Dendritic cell treated with granulocyte-macrophage colony-stimulating factor and Interleukin-4, amounts not matched to agents 40 ng/mL and 50 ng/mL, for 4 days (primary cell): ENCODE data around the gene CACNB2.
"Not testable (repeated sequence)": the region's sequence is repeated elsewhere in the genome, so short reads cannot be mapped to it uniquely, and the experiment has no call there.

ENCODE experiments used
- H3K27ac Mint-ChIP-seq: one replicate; pipeline ENCODE4 v1.8.0; 2022; ENCODE audit warnings: mild to moderate bottlenecking, mixed read lengths
- H3K27me3 Mint-ChIP-seq: one replicate; pipeline ENCODE4 v1.8.0; 2022; ENCODE audit warnings: mild to moderate bottlenecking, mixed read lengths
- H3K36me3 Mint-ChIP-seq: one replicate; pipeline ENCODE4 v1.8.0; 2022; ENCODE audit warnings: low read depth, mixed read lengths
- H3K4me1 Mint-ChIP-seq: one replicate; pipeline ENCODE4 v1.8.0; 2022; ENCODE audit warnings: low read depth, mixed read lengths
- H3K4me3 Mint-ChIP-seq: one replicate; pipeline ENCODE4 v1.8.0; 2022; ENCODE audit warnings: mild to moderate bottlenecking, moderate library complexity, mixed read lengths
- H3K9me3 Mint-ChIP-seq: one replicate; pipeline ENCODE4 v1.8.0; 2022; ENCODE audit warnings: mixed read lengths
- intact Hi-C: fragments of 100-400 bp; cut with micrococcal nuclease; formaldehyde crosslinking; loops from one replicate; pipeline ENCODE4 v1.15.0; 2022

The CACNB2 gene

DNA sequence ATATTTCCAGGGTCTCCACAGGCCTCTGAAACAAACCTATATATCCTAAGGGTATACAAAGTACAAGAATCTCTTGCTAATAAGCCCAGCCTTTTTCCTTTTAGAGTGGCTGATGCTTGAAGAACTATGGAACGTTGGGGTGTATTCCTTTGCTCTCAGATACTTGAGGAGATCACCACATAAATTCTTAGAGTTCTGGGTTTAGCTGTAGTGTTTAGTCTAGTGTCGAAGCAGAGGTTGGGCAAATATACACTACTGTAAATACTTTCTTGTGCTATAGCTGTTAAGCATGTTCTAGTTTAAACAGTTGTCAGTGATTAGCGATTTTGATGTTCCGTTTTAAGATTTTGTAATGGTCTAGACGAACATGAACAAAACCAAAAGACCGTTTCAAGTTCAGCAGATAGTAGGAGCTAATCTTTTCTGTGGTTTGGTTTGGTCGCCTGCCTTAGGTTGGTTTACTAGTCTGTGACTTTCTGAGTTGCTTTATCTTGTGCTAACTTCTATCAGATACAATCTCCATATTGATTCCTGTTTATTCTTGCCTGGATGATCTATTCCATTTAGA, 281.6 kb downstream of the CACNB2 start:
- intact Hi-C loops, result no loop called here
- Mint-ChIP-seq H3K27me3 (peaks cover 1% of the 10 kb centered on the region), H3K4me3 (no peak overlapping the region), H3K36me3 (no peaks in the 10 kb centered on the region), H3K4me1 (peaks cover 6% of the 10 kb centered on the region), H3K9me3 (peaks cover 9% of the 10 kb centered on the region), H3K27ac (no peak overlapping the region)

DNA sequence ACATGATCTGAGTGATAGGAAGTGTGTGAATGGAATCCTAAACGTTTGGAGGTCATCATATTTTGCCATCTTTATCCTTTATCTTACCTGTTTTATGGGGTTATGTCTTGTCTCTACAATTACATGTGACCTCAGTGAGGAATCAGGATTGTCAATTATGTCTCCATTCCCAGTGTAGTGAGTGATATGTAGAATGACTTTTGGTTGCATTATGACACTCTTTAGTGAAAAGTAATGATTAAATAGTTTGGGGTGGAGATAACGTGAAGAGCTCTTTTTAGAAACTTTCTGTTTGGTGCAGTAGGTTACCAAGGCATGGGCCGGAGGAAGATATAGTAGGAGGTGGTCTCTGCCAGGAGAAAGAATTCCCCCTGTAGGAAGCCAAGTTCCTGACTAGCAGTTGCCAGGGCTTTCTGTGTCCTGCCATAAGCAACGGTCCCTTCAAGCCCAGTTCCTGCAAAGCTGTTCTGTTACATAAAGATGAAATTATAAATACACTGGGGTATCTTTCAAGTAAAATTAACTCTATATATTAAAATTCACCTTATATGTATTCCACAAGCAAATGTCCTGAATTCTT, 282.9 kb downstream of the CACNB2 start:
- Mint-ChIP-seq H3K4me1 (peaks cover 6% of the 10 kb centered on the region), H3K4me3 (no peak overlapping the region)
- intact Hi-C loops, result no loop called here

DNA sequence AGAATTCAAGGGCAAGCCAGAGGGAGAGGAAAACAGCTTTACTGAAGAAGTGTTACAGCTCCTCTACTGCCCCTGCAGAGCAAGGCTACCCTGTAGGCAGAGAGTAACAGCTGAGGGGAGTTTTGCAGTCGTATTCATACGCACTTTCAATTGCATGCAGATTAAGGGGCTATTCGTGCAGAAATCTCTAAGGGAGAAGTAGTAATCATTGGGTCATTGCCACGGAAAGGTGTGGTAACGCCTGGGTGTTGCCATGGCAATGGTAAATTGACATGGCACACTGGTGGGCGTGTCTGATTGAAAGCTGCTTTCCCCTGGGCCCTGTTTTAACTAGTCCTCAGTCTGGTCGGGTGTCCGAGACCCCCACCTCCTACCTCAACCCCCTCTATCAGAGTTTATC, 284.0 kb downstream of the CACNB2 start:
- Mint-ChIP-seq H3K4me3 (no peak overlapping the region), H3K9me3 (no peaks in the 10 kb centered on the region), H3K4me1 (no peaks in the 10 kb centered on the region), H3K27ac (no peak overlapping the region), H3K36me3 (no peaks in the 10 kb centered on the region), H3K27me3 (peaks cover 1% of the 10 kb centered on the region)
- intact Hi-C loops, result no loop called here

More for the DNA sequence above, 282.9 kb downstream of the CACNB2 start:
- Mint-ChIP-seq H3K27me3 (peaks cover 1% of the 10 kb centered on the region), H3K27ac (no peak overlapping the region), H3K36me3 (no peaks in the 10 kb centered on the region), H3K9me3 (peaks cover under 1% of the 10 kb centered on the region)

DNA sequence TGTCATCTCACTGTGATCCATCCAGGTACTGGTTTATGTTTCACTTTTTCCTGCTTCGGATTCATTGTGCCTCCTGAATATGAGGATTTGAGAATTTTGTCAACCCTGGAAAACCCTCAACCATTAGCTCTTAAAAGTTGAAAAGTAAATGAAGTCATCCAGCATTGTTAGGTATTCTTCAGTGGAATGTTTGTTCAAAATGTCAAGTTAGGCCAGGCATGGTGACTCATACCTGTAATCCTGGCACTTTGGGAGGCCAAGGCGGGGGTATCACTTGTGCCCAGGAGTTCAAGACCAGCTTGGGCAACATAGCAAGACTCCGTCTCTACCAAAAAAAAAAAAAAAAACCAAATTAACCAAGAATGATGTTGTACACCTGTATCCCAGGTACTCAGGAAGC, 289.1 kb downstream of the CACNB2 start:
- H3K9me3 Mint-ChIP-seq, result no peaks in the 10 kb centered on the region
- H3K27me3 Mint-ChIP-seq, result peaks cover 1% of the 10 kb centered on the region
- no peaks in the 10 kb centered on the region for H3K36me3 Mint-ChIP-seq
- H3K27ac Mint-ChIP-seq, result no peak overlapping the region
- no peak overlapping the region for H3K4me3 Mint-ChIP-seq
- intact Hi-C loops, result no loop called here
- no peaks in the 10 kb centered on the region for H3K4me1 Mint-ChIP-seq

DNA sequence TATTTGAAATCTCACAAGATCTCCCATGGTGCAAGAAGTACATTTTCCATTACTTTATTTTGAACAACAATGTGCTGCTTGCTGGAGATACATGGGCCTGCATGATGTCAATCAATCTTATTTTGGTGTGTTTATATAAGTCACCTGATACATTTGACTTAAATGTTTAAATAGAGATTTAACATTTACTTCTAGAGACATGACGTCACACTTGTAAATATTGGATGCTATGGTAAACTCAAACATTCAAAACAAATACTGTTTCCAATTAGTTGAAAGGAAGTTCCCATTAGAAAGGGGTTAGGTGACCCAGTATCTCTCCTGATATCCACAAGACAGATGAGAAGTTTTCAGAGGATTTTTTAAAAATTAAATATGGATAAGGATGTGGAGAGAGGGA, 296.7 kb downstream of the CACNB2 start:
- H3K4me3 Mint-ChIP-seq, result no peak overlapping the region
- no peaks in the 10 kb centered on the region for H3K4me1 Mint-ChIP-seq
- no peak overlapping the region for H3K27ac Mint-ChIP-seq

DNA sequence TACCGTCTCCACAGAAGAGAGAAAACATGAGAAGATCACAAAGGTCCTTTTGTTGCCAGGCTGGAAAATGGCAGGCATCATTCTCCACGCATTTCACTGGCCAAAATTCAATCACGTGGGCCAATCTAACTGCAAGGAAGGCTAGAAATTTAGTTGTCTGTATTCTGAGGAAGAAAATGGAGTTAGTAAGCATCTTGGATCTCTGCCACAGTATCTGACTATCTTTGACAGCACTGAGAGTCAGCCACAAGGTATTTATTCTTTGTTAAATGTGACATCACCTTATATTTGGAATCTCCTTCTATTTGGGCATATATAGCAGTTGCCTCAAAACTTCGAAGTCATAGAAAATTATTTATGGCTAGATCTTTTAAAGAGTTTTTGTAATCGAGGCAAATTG, 297.3 kb downstream of the CACNB2 start:
- intact Hi-C loops, result no loop called here
- no peaks in the 10 kb centered on the region for H3K36me3 Mint-ChIP-seq
- no peak overlapping the region for H3K4me3 Mint-ChIP-seq
- H3K27me3 Mint-ChIP-seq, result no peaks in the 10 kb centered on the region
- H3K9me3 Mint-ChIP-seq, result no peaks in the 10 kb centered on the region
- no peaks in the 10 kb centered on the region for H3K4me1 Mint-ChIP-seq
- H3K27ac Mint-ChIP-seq, result no peak overlapping the region

More for the DNA sequence above, 296.7 kb downstream of the CACNB2 start:
- Mint-ChIP-seq H3K36me3 (no peaks in the 10 kb centered on the region), H3K9me3 (no peaks in the 10 kb centered on the region), H3K27me3 (no peaks in the 10 kb centered on the region)
- intact Hi-C loops, result no loop called here

DNA sequence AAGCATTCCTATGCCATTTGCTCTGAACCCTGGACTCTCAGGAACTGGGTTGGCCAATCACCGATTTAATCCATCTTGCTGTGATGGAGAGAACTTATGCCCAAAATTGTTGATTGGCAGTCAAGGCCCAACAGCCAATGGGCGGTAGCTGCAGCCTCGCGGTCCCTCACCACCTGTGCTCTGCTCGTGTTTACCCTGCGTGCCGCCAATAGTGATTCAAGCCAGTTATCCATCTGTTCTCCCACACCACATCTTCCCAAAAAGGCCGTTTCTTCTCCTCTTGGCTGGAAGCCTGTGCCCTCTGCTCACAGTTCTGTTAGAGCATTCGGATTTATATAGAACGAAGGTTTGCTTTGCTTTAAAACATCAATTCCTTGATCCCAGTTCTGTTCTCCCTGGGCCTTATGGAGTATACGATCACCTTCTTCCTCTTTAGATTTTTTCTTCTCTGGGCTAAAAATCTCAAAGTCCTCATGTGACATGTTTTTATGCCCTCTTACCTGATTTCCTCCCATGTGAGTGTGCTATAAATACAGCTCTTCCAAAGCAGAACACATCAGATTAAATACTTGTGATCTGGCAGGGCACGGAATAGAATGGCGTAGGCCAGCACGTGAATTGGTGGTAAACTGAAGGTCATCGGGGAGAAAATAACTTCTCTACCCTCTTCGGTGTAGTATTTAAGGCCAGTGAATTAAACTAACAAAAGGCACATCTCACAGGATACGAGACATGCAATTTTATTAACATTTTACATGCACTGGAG, 298.3 kb downstream of the CACNB2 start:
- Mint-ChIP-seq H3K4me1 (no peaks in the 10 kb centered on the region), H3K27ac (no peak overlapping the region), H3K4me3 (no peak overlapping the region), H3K36me3 (no peaks in the 10 kb centered on the region), H3K9me3 (no peaks in the 10 kb centered on the region), H3K27me3 (no peaks in the 10 kb centered on the region)
- intact Hi-C loops, result no loop called here

DNA sequence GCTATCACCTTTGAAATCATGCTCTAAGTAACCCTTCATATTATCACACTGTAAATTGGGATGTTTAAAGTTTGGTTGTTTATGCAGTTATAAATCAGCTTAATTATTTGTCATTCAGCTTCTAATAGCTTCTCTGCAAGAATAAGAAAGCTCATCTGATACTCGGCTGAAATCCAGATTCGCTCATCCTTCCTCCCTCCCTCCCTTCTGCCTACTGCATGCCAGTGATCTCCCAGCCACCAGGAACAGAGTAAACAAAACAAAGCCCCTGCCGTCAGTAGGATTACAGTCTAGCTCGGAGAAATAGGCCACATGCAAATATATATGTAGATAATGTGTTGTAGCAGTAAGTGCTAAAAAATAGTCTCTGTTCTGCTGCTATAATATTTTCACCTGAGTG, 299.4 kb downstream of the CACNB2 start:
- no peaks in the 10 kb centered on the region for H3K27me3 Mint-ChIP-seq
- no peak overlapping the region for H3K27ac Mint-ChIP-seq
- no peaks in the 10 kb centered on the region for H3K4me1 Mint-ChIP-seq
- H3K9me3 Mint-ChIP-seq, result no peaks in the 10 kb centered on the region
- intact Hi-C loops, result no loop called here
- H3K4me3 Mint-ChIP-seq, result no peak overlapping the region
- H3K36me3 Mint-ChIP-seq, result no peaks in the 10 kb centered on the region

DNA sequence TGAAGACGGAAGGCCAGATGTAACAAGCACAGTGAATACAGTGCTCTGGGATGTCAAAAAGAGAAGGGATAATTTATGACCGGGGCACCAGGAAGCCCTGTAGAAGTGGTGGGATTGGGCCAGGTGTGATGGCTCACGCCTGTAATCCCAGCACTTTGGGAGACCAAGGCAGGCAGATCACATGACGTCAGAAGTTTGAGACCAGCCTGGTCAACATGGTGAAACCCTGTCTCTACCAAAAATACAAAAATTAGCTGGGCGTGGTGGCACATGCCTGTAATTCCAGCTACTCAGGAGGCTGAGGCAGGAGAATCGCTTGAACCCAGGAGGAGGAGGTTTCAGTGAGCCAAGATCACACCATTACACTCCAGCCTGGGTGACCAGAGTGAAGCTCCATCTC, 305.4 kb downstream of the CACNB2 start:
- H3K36me3 Mint-ChIP-seq, H3K27me3 Mint-ChIP-seq, intact Hi-C loops, H3K4me1 Mint-ChIP-seq, H3K4me3 Mint-ChIP-seq, H3K27ac Mint-ChIP-seq, H3K9me3 Mint-ChIP-seq: not testable (repeated sequence)

DNA sequence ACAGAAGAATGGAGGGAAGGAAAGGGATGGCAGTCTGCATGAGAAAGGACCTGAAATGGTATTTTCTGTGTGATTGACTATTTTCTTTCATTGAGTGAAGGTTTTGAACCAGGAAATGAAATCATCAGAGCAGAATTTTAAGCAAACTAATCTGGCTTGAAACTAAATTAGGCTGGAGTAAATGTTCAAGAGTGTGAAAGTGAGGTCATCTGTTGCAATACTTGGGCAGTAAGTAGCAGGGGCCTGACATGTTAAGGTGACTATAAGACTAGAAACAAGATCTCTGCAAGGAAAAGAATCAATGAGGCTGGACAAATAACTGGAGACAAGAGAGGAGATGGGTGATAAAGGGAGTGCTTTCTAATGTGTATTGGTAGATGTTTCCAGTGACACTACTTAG, 306.0 kb downstream of the CACNB2 start:
- H3K36me3 Mint-ChIP-seq, result no peaks in the 10 kb centered on the region
- H3K4me3 Mint-ChIP-seq, result no peak overlapping the region
- H3K27me3 Mint-ChIP-seq, result peaks cover 4% of the 10 kb centered on the region
- intact Hi-C loops, result no loop called here
- no peaks in the 10 kb centered on the region for H3K9me3 Mint-ChIP-seq
- H3K4me1 Mint-ChIP-seq, result peaks cover 5% of the 10 kb centered on the region
- no peak overlapping the region for H3K27ac Mint-ChIP-seq

DNA sequence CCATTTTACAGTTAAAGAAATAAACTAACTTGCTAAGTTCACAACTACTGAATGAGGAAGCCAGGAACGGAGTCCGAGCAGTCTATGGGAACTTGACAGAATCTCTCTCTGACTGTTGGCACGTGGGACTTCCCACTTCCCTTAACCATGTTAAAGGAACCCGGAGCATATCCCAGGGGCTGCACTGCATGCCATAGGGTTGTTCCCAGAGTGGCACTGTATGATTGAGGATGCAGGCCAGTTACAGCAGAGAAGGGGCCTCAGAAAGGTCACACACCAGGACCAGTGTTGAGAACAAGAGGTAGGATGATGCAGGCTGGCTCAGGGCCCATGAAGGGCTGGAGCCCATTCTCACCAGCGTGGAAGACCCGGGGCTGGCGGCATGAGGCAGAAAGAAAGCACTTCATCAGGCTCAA, 309.4 kb downstream of the CACNB2 start:
- no peak overlapping the region for H3K27ac Mint-ChIP-seq
- H3K27me3 Mint-ChIP-seq, result peaks cover 4% of the 10 kb centered on the region
- intact Hi-C loops, result no loop called here

DNA sequence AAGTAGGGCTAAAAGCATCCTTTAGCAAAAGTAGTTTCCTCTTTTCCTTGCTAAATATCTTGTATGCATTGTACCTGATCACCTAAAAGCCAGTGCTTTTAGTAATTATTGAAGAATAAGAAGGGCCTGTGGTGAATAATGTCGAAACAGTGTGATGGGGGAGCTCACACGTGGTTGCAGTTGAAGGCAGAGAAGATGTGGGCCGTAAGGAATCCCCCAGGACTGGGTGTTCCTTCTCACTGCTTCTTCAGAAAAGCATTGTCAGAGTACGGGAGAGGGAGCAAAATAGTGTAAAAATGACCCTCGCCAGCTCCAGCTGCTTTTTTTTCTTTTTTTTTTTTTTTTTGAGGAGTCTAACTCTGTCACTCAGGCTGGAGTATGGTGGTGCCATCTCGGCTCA, 310.1 kb downstream of the CACNB2 start:
- H3K4me3 Mint-ChIP-seq, result no peak overlapping the region
- H3K27ac Mint-ChIP-seq, result no peak overlapping the region
- intact Hi-C loops, result no loop called here
- H3K4me1 Mint-ChIP-seq, result peaks cover 5% of the 10 kb centered on the region
- H3K36me3 Mint-ChIP-seq, result no peaks in the 10 kb centered on the region
- H3K9me3 Mint-ChIP-seq, result no peaks in the 10 kb centered on the region
- H3K27me3 Mint-ChIP-seq, result peaks cover 4% of the 10 kb centered on the region

More for the DNA sequence above, 309.4 kb downstream of the CACNB2 start:
- H3K4me3 Mint-ChIP-seq, result no peak overlapping the region
- no peaks in the 10 kb centered on the region for H3K9me3 Mint-ChIP-seq
- H3K36me3 Mint-ChIP-seq, result no peaks in the 10 kb centered on the region
- peaks cover 5% of the 10 kb centered on the region for H3K4me1 Mint-ChIP-seq

DNA sequence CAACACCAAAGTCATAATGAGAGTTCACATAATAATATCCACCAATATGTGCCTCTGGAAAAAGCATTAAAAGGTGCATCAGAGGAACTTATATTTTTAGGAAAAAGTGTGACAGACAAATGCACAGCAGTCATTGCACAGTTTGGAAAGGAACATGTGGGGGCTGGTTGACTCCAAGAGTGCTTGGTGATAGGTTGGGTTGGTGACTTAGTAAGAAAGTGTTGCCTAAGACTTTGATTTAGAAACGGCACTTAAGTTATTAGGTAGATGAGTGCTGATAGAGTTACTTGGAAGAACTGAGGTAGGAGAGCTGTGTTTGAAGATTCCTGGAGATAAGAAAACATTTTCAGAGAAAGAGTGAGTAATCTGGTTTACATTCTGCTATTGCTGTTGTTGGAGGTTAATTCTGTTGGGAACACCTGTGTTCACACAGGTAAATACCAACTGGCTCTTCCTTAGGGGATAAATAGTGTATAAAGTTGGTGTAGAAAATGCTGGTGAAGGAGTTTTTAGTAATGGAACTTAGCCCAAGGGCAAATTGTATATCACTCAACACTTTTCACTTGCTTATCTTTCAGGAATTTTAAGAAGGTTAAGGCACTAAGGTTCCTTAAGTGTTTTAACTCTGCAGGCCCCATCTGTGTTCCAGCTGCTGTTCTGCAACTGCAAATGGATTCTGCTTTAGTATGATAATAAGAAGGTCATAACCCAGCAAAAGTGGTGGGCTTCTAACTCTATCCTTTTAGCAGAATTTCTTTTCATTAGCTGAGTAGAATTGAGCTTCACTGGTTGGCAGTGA, 315.1 kb downstream of the CACNB2 start:
- no peaks in the 10 kb centered on the region for H3K9me3 Mint-ChIP-seq
- no peaks in the 10 kb centered on the region for H3K27me3 Mint-ChIP-seq
- no peak overlapping the region for H3K4me3 Mint-ChIP-seq
- no peak overlapping the region for H3K27ac Mint-ChIP-seq
- no peaks in the 10 kb centered on the region for H3K4me1 Mint-ChIP-seq
- H3K36me3 Mint-ChIP-seq, result no peaks in the 10 kb centered on the region
- intact Hi-C loops, result no loop called here

DNA sequence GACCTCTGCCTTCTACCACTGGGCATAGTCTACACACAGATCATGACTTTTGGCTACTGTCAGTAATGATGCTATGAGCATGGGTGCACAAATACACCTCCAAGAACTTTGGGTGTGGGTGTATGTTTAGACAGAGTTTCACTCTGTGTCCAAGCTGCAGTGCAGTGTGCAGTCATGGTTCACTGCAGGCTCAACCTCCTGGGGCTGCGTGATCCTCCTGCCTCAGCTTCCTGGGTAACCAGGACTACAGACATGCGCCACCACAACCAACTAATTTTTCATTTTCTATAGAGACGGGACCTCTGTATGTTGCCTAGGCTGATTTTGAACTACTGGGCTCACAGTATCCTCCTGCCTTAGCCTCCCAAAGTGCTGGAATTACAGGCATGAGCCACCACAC, 316.8 kb downstream of the CACNB2 start:
- no peaks in the 10 kb centered on the region for H3K36me3 Mint-ChIP-seq

More for the DNA sequence above, 316.8 kb downstream of the CACNB2 start:
- Mint-ChIP-seq H3K27ac (no peak overlapping the region), H3K27me3 (no peaks in the 10 kb centered on the region), H3K4me1 (no peaks in the 10 kb centered on the region), H3K4me3 (no peak overlapping the region), H3K9me3 (no peaks in the 10 kb centered on the region)
- intact Hi-C loops, result no loop called here
